Loucy (cell line): ENCODE measurements around the gene FAHD2B.
"Not testable (repeated sequence)": the region's sequence is repeated elsewhere in the genome, so short reads cannot be mapped to it uniquely, and the experiment has no call there.

Experiments
- CTCF ChIP-seq: fragments of 200-600 bp; sonication (generic); conservative IDR thresholded peaks from 2 replicates; pipeline ENCODE4 v1.5.1; 2014; ENCODE audit warnings: mild to moderate bottlenecking, antibody characterized with exemption, low read length
- EZH2phosphoT487 ChIP-seq: fragments of 200-600 bp; IDR thresholded peaks from 2 replicates; pipeline ENCODE4 v1.6.1; 2018; ENCODE audit warnings: antibody characterized with exemption, mild to moderate bottlenecking, moderate library complexity, borderline replicate concordance

- TF ChIP-seq CTCF, EZH2phosphoT487: not testable (repeated sequence)
These were observed 19.2 kb upstream of the FAHD2B start for GRCh38 chr2:97113882-97114255.
